Measurements from ENCODE around the gene CELSR1.

DNA sequence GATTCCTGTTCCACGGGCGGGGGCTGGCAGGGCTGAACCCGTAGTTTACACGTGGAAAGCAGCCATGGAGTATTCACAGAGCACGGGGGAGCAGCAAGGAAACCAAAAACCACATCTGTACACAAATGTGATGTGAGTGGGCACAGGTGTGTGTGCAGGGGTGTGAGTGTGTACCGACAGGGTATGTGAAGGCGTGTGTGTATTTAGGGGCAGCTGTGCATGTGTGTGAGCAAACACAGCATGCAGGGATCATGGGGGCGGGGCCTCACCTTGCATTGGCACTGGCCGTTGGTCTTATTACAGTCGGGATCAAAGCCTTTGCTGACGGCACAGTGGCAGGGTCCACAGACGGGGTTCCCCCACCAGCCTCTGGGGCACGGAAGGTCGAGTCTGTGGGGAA lies 143.5 kb downstream of the CELSR1 start:
- TF ChIP-seq, protein P1, sequence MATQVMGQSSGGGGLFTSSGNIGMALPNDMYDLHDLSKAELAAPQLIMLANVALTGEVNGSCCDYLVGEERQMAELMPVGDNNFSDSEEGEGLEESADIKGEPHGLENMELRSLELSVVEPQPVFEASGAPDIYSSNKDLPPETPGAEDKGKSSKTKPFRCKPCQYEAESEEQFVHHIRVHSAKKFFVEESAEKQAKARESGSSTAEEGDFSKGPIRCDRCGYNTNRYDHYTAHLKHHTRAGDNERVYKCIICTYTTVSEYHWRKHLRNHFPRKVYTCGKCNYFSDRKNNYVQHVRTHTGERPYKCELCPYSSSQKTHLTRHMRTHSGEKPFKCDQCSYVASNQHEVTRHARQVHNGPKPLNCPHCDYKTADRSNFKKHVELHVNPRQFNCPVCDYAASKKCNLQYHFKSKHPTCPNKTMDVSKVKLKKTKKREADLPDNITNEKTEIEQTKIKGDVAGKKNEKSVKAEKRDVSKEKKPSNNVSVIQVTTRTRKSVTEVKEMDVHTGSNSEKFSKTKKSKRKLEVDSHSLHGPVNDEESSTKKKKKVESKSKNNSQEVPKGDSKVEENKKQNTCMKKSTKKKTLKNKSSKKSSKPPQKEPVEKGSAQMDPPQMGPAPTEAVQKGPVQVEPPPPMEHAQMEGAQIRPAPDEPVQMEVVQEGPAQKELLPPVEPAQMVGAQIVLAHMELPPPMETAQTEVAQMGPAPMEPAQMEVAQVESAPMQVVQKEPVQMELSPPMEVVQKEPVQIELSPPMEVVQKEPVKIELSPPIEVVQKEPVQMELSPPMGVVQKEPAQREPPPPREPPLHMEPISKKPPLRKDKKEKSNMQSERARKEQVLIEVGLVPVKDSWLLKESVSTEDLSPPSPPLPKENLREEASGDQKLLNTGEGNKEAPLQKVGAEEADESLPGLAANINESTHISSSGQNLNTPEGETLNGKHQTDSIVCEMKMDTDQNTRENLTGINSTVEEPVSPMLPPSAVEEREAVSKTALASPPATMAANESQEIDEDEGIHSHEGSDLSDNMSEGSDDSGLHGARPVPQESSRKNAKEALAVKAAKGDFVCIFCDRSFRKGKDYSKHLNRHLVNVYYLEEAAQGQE (IDR thresholded peaks at IDR 0.05; ENCODE audit: insufficient replicate concordance, low read depth) = no peak
- TF ChIP-seq, protein P2, sequence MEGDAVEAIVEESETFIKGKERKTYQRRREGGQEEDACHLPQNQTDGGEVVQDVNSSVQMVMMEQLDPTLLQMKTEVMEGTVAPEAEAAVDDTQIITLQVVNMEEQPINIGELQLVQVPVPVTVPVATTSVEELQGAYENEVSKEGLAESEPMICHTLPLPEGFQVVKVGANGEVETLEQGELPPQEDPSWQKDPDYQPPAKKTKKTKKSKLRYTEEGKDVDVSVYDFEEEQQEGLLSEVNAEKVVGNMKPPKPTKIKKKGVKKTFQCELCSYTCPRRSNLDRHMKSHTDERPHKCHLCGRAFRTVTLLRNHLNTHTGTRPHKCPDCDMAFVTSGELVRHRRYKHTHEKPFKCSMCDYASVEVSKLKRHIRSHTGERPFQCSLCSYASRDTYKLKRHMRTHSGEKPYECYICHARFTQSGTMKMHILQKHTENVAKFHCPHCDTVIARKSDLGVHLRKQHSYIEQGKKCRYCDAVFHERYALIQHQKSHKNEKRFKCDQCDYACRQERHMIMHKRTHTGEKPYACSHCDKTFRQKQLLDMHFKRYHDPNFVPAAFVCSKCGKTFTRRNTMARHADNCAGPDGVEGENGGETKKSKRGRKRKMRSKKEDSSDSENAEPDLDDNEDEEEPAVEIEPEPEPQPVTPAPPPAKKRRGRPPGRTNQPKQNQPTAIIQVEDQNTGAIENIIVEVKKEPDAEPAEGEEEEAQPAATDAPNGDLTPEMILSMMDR (IDR thresholded peaks at IDR 0.05; ENCODE audit: insufficient read depth, low read length) = no peak
